ENCODE data around the gene DCD. TPM values are rescaled to one million over a fixed set of nuclear protein-coding genes. Genes with fewer than 3 reads are reported as not detected.

Gene DCD
- total and polyA plus RNA-seq, 2 donors (not counting 3 experiments of a cell fraction or from before 2014, with no cell fraction given), result not detected

- POLR2A ChIA-PET, result no interaction called here
- H3K4me3 ChIP-seq (replicated peaks in 1 of 3; ENCODE audit: insufficient read depth in 1 of 3, low read depth in 1 of 3, low read length in 3 of 3), result no peak overlapping the region
- no TSS peak for BruUV-seq (replicated peaks)
- CTCF ChIA-PET, result interaction anchor here (1.0 kb wide), 1 partner anchor 25 kb away, joined by 3 read pairs; no protein-coding TSS in a partner anchor
- TF ChIP-seq POLR2A (IDR thresholded peaks at IDR 0.05; ENCODE audit: low read depth, low read length), result no peak
- no peak for TF ChIP-seq MAX (IDR thresholded peaks at IDR 0.05; ENCODE audit: insufficient read depth, insufficient read length)
- TF ChIP-seq JUN (IDR thresholded peaks at IDR 0.05; ENCODE audit: borderline replicate concordance, insufficient read depth, insufficient read length, low read depth), result no peak
- no peak for TF ChIP-seq EZH2 (IDR thresholded peaks at IDR 0.05; ENCODE audit: borderline replicate concordance, low read depth, low read length, severe bottlenecking)
- no peak for TF ChIP-seq MYC (IDR thresholded peaks at IDR 0.05; ENCODE audit: low read depth, low read length)
- no peak for TF ChIP-seq POLR2AphosphoS5 (IDR thresholded peaks at IDR 0.05; ENCODE audit: insufficient read depth, low read depth, low read length)
- no peak for TF ChIP-seq GATA2 (IDR thresholded peaks at IDR 0.05; ENCODE audit: insufficient read depth, insufficient read length, low read depth, low read length)
- no peak for TF ChIP-seq CTCF (IDR thresholded peaks at IDR 0.05; ENCODE audit: extremely low read depth in 1 of 2, insufficient read depth in 1 of 2, low read depth in 1 of 2, low read length in 2 of 2)
- no peak for TF ChIP-seq FOS (IDR thresholded peaks at IDR 0.05; ENCODE audit: borderline replicate concordance, insufficient read depth, low read length)
- peaks cover 0 to 4% of the 10 kb centered on the region in 2 experiments for H3K27me3 ChIP-seq (ENCODE audit: control insufficient read depth in 2 of 2, insufficient read depth in 2 of 2, low read length in 2 of 2)
- no peaks in the 10 kb centered on the region for H3K9me3 ChIP-seq (replicated peaks; ENCODE audit: control insufficient read depth, insufficient read depth, low read length)
- no peak for DNase-seq (ENCODE audit: low read depth, low spot score)
- no peak overlapping the region for H3K9ac ChIP-seq (replicated peaks; ENCODE audit: extremely low read depth, insufficient read depth, low read length)
- H3K4me1 ChIP-seq (ENCODE audit: control insufficient read depth, extremely low read depth, insufficient read depth, low read length), result no peaks in the 10 kb centered on the region
- FAIRE-seq, result no peak
- no peak overlapping the region for H2AFZ ChIP-seq (ENCODE audit: low read depth, low read length)
- H3K79me2 ChIP-seq (ENCODE audit: control insufficient read depth, insufficient read depth, low read length), result no peaks in the 10 kb centered on the region
- intact Hi-C loops (cut with micrococcal nuclease), result no loop called here
- H4K20me1 ChIP-seq (replicated peaks; ENCODE audit: control insufficient read depth, extremely low read depth, insufficient read depth, low read length), result no peaks in the 10 kb centered on the region
- dilution Hi-C loops (cut with MboI; ENCODE audit: extremely low pct_ligation_motif_present, low sequenced_read_pairs), result no loop called here
- H3K9me1 ChIP-seq (replicated peaks; ENCODE audit: control insufficient read depth, extremely low read depth, insufficient read depth, low read length), result no peaks in the 10 kb centered on the region
- H3K27ac ChIP-seq (ENCODE audit: insufficient read depth, low read depth, low read length), result no peak overlapping the region
- H3K4me2 ChIP-seq (ENCODE audit: insufficient read depth, low read length), result no peak overlapping the region
- H3K36me3 ChIP-seq (ENCODE audit: control insufficient read depth in 2 of 2, extremely low read depth in 1 of 2, insufficient read depth in 2 of 2, low read length in 2 of 2), result no peaks in the 10 kb centered on the region
These were observed 35.2 kb upstream of the DCD start for GRCh38 chr12:54683398-54683797.

Measured in endothelial cell of umbilical vein (primary cell).